Measurements from ENCODE around the gene CAB39L. TPM values are rescaled to one million over a fixed set of nuclear protein-coding genes. Genes with fewer than 3 reads are reported as not detected.

The CAB39L gene
- total and polyA plus RNA-seq, 2 of the 4 experiments (the other 2 are of a cell fraction), result 8.5 to 16.7 TPM

DNA sequence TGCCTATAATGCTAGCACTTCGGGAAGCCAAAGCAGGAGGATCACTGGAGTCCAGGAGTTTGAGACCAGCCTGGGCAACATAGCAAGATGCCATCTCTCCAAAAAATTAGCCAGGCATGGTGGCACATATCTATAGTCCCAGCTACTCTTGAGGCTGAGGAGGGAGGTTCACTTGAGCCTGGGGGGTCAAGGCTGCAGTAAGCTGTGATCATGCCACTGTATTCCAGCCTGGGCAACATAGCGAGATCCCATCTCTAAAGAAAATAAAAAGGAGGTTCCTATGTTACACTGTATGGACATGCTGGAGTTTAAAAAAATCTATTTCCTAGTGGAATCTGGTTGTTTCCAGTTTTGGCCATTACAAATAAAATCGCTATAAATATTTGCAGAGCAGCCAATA is 2.6 kb downstream of the CAB39L start:
- no peak overlapping the region for H3K23ac ChIP-seq (ENCODE audit: low read depth, low read length)
- peak overlapping the region; percentile 0; the same call in 1 of the 2 replicates for H2AK5ac ChIP-seq (ENCODE audit: low read depth, low read length)
- H2BK120ac ChIP-seq (ENCODE audit: low read depth, low read length), result no peak overlapping the region
- no peaks in the 10 kb centered on the region for H3K4me1 ChIP-seq (ENCODE audit: control insufficient read depth, insufficient read depth, low read length)
- no peak overlapping the region; the same call in 1 of the 2 replicates for H3K18ac ChIP-seq (ENCODE audit: low read depth, low read length)
- ATAC-seq (ENCODE audit: low read depth), result no peak
- no peak overlapping the region for H2AK9ac ChIP-seq (replicated peaks; ENCODE audit: low read depth, low read length, poor library complexity)
- H2AFZ ChIP-seq (replicated peaks; ENCODE audit: low read length, poor library complexity), result no peak overlapping the region
- no peak for TF ChIP-seq RCOR1 (IDR thresholded peaks at IDR 0.05; ENCODE audit: insufficient replicate concordance, low read length)
- no peak for TF ChIP-seq CTCF (conservative IDR thresholded peaks at IDR 0.05; ENCODE audit: low read depth, low read length)
- TF ChIP-seq POLR2A (IDR thresholded peaks at IDR 0.05; ENCODE audit: low read depth, low read length), result no peak
- no peak for TF ChIP-seq RAD21 (IDR thresholded peaks at IDR 0.05; ENCODE audit: low read length)
- TF ChIP-seq MXI1 (IDR thresholded peaks at IDR 0.05; ENCODE audit: borderline replicate concordance, low read depth, low read length), result no peak
- TF ChIP-seq, protein P1, sequence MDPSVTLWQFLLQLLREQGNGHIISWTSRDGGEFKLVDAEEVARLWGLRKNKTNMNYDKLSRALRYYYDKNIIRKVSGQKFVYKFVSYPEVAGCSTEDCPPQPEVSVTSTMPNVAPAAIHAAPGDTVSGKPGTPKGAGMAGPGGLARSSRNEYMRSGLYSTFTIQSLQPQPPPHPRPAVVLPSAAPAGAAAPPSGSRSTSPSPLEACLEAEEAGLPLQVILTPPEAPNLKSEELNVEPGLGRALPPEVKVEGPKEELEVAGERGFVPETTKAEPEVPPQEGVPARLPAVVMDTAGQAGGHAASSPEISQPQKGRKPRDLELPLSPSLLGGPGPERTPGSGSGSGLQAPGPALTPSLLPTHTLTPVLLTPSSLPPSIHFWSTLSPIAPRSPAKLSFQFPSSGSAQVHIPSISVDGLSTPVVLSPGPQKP (IDR thresholded peaks at IDR 0.05; ENCODE audit: borderline replicate concordance, low read depth, low read length), result no peak
- TF ChIP-seq SMC3 (IDR thresholded peaks at IDR 0.05; ENCODE audit: low read depth, low read length), result no peak
- TF ChIP-seq, protein P2, sequence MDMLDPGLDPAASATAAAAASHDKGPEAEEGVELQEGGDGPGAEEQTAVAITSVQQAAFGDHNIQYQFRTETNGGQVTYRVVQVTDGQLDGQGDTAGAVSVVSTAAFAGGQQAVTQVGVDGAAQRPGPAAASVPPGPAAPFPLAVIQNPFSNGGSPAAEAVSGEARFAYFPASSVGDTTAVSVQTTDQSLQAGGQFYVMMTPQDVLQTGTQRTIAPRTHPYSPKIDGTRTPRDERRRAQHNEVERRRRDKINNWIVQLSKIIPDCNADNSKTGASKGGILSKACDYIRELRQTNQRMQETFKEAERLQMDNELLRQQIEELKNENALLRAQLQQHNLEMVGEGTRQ (IDR thresholded peaks at IDR 0.05; ENCODE audit: low read depth, low read length), result no peak
- TF ChIP-seq CEBPB (IDR thresholded peaks at IDR 0.05; ENCODE audit: low read depth, low read length), result no peak
- TF ChIP-seq MAFK (IDR thresholded peaks at IDR 0.05; ENCODE audit: low read depth, low read length), result no peak
- no peak for TF ChIP-seq BHLHE40 (IDR thresholded peaks at IDR 0.05; ENCODE audit: low read depth, low read length)
- no peaks in the 10 kb centered on the region for H3K27me3 ChIP-seq (ENCODE audit: control insufficient read depth, insufficient read depth, low read length)
- H3K9me1 ChIP-seq (ENCODE audit: insufficient read depth, low read length), result 0 out of 2 replicates have a peak, but pooled peaks cover 4% of the 10 kb centered on the region
- peaks cover 2% of the 10 kb centered on the region; the same call in 1 of the 2 replicates for H3K36me3 ChIP-seq (ENCODE audit: control insufficient read depth, insufficient read depth, low read length)
- intact Hi-C loops (cut with micrococcal nuclease), result no loop called here
- peak overlapping the region; percentile 18 for H3K4ac ChIP-seq (ENCODE audit: low read depth, low read length)
- POLR2A ChIA-PET (ENCODE audit: unreplicated experiment), result no interaction called here
- no CpG with 5 or more reads among the region's 3 CpGs for WGBS, 2 experiments (ENCODE audit: extremely low coverage in 2 of 2, insufficient read length in 1 of 2)
- 0 out of 2 replicates have a peak overlapping the region, but pooled peaks have one; percentile 3 for H3K14ac ChIP-seq (replicated peaks; ENCODE audit: low read depth, low read length)
- BruUV-seq (replicated peaks), result no TSS peak
- no peak for DNase-seq
- H3K9me3 ChIP-seq (ENCODE audit: control insufficient read depth, insufficient read depth, low read length), result no peaks in the 10 kb centered on the region
- in situ Hi-C loops (cut with MboI; ENCODE audit: low sequenced_read_pairs), result loop anchor here (5.0 kb wide), 1 partner anchor 134 kb away; no protein-coding TSS in a partner anchor
- H3K9ac ChIP-seq (ENCODE audit: low read depth, low read length), result no peak overlapping the region
- H3K4me2 ChIP-seq (ENCODE audit: low read depth, low read length), result no peak overlapping the region
- no peak overlapping the region for H3K27ac ChIP-seq (ENCODE audit: insufficient read depth, low read length)
- H2BK15ac ChIP-seq (ENCODE audit: low read depth, low read length), result no peak overlapping the region
- H4K91ac ChIP-seq (ENCODE audit: insufficient read depth, low read depth, low read length), result no peak overlapping the region
- no peaks in the 10 kb centered on the region for H4K20me1 ChIP-seq (ENCODE audit: insufficient read depth, low read length)
- H3K4me3 ChIP-seq (ENCODE audit: insufficient read depth, low read depth, low read length), result no peak overlapping the region
- H4K5ac ChIP-seq (ENCODE audit: low read depth, low read length), result no peak overlapping the region
- H3K56ac ChIP-seq (ENCODE audit: extremely low read depth, insufficient read depth, low read length), result no peak overlapping the region
- peaks cover 28 to 45% of the 10 kb centered on the region in 2 experiments for H3K79me1 ChIP-seq (ENCODE audit: low read depth in 1 of 2, low read length in 2 of 2)
- H4K8ac ChIP-seq (ENCODE audit: low read depth in 2 of 2, low read length in 2 of 2), result no peak overlapping the region
- H2BK5ac ChIP-seq (ENCODE audit: low read depth, low read length, poor library complexity, severe bottlenecking), result no peak overlapping the region
- CTCF ChIA-PET, result no interaction called here
- dilution Hi-C loops (cut with HindIII; ENCODE audit: low sequenced_read_pairs, unreplicated experiment), result no loop called here
- H2BK20ac ChIP-seq (ENCODE audit: low read depth, low read length), result no peak overlapping the region
